GM12872 (cell line): ENCODE data around the gene CCIN.

Source experiments
- CTCF ChIP-seq: IDR thresholded peaks from 3 replicates; pipeline ENCODE4 v1.5.1; 2011; ENCODE audit warnings: low read depth, mild to moderate bottlenecking, low read length, moderate library complexity; ENCODE audit not compliant: insufficient read depth

CCIN gene

GRCh38 chr9:36207016-36207415 lies 37.8 kb downstream of the CCIN start:
- TF ChIP-seq CTCF, result no peak

- TF ChIP-seq CTCF, result no peak
Observed at GRCh38 chr9:36207546-36208012, 38.4 kb downstream of the CCIN start.

GRCh38 chr9:36208521-36209253 lies 39.5 kb downstream of the CCIN start:
- no peak for TF ChIP-seq CTCF

GRCh38 chr9:36210722-36211121 lies 41.5 kb downstream of the CCIN start:
- TF ChIP-seq CTCF, result no peak

GRCh38 chr9:36211510-36211909 lies 42.3 kb downstream of the CCIN start:
- TF ChIP-seq CTCF, result no peak

GRCh38 chr9:36213387-36213786 lies 44.2 kb downstream of the CCIN start:
- no peak for TF ChIP-seq CTCF

- TF ChIP-seq CTCF, result no peak
Observed at GRCh38 chr9:36213989-36214388, 44.8 kb downstream of the CCIN start.

- TF ChIP-seq CTCF, result no peak
Observed at GRCh38 chr9:36214571-36214970, 45.4 kb downstream of the CCIN start.
